ENCODE results near the gene PML.
A peak's percentile ranks its signal among the peaks of the same experiment; 100 is the strongest.

Gene PML, protein sequence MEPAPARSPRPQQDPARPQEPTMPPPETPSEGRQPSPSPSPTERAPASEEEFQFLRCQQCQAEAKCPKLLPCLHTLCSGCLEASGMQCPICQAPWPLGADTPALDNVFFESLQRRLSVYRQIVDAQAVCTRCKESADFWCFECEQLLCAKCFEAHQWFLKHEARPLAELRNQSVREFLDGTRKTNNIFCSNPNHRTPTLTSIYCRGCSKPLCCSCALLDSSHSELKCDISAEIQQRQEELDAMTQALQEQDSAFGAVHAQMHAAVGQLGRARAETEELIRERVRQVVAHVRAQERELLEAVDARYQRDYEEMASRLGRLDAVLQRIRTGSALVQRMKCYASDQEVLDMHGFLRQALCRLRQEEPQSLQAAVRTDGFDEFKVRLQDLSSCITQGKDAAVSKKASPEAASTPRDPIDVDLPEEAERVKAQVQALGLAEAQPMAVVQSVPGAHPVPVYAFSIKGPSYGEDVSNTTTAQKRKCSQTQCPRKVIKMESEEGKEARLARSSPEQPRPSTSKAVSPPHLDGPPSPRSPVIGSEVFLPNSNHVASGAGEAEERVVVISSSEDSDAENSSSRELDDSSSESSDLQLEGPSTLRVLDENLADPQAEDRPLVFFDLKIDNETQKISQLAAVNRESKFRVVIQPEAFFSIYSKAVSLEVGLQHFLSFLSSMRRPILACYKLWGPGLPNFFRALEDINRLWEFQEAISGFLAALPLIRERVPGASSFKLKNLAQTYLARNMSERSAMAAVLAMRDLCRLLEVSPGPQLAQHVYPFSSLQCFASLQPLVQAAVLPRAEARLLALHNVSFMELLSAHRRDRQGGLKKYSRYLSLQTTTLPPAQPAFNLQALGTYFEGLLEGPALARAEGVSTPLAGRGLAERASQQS

GRCh38 chr15:73994413-73994883 is at the start of gene PML:
TSS of gene PML (plus strand) at chr15:73994716. CDS start at chr15:73994813, 97 bp downstream.
- DNase-seq (ENCODE audit: low read depth): peak; percentile 90

DNA sequence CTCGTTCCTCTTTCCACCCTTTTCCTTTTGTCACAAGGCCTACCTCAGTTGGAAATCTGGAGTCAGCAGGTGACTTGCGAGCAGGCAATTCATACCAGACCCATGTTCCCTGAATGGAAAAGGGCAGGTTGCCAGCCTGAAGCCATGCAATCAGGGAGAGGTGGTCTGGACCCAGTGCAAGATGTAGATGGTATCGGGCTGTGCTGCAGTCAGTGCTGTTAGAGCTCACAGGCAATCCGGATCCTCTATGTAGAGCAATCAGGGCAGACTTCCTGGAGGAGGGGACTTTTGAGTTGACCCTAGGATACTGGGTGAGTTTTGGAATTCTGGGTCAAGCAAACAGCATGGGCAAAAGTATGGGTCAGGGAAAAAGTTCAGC is 49.4 kb upstream of the PML start:
- DNase-seq (ENCODE audit: low read depth): no peak

- DNase-seq (ENCODE audit: low read depth): no peak
These were observed 48.3 kb upstream of the PML start for GRCh38 chr15:73946046-73946721.

- no peak for DNase-seq (ENCODE audit: low read depth)
These were observed 47.6 kb upstream of the PML start for GRCh38 chr15:73946795-73947370.

DNA sequence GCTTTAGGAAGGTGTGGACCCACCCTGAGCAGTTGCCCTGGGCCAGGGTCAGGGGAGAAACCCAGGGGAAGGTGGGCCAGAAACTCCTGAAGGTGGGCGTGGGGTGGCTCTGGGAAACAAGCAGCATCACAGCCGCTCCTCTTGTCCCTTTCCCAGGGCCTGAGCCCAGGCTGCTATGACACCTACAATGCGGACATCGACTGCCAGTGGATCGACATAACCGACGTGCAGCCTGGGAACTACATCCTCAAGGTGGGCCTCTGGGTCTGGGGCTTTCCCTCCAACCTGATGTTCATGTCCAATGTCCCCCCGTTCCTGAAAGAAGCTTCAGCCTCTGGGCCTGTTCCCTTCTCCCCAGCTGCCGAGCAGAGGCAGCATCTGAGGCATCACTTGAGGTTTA is 46.9 kb upstream of the PML start:
- DNase-seq (ENCODE audit: low read depth): no peak

GRCh38 chr15:73948396-73948795 is 46.1 kb upstream of the PML start:
- no peak for DNase-seq (ENCODE audit: low read depth)

- no peak for DNase-seq (ENCODE audit: low read depth)
These were observed 45.5 kb upstream of the PML start for GRCh38 chr15:73948982-73949381.

GRCh38 chr15:73949496-73949895 is 45.0 kb upstream of the PML start:
- DNase-seq (ENCODE audit: low read depth): no peak

- DNase-seq (ENCODE audit: low read depth): no peak
These were observed 44.1 kb upstream of the PML start for GRCh38 chr15:73950479-73950830.

- DNase-seq (ENCODE audit: low read depth): peak; percentile 44
These were observed 43.5 kb upstream of the PML start for GRCh38 chr15:73950831-73951561.

- no peak for DNase-seq (ENCODE audit: low read depth)
These were observed 42.9 kb upstream of the PML start for GRCh38 chr15:73951601-73952000.

GRCh38 chr15:73952171-73952912 is 42.2 kb upstream of the PML start:
- no peak for DNase-seq (ENCODE audit: low read depth)

DNA sequence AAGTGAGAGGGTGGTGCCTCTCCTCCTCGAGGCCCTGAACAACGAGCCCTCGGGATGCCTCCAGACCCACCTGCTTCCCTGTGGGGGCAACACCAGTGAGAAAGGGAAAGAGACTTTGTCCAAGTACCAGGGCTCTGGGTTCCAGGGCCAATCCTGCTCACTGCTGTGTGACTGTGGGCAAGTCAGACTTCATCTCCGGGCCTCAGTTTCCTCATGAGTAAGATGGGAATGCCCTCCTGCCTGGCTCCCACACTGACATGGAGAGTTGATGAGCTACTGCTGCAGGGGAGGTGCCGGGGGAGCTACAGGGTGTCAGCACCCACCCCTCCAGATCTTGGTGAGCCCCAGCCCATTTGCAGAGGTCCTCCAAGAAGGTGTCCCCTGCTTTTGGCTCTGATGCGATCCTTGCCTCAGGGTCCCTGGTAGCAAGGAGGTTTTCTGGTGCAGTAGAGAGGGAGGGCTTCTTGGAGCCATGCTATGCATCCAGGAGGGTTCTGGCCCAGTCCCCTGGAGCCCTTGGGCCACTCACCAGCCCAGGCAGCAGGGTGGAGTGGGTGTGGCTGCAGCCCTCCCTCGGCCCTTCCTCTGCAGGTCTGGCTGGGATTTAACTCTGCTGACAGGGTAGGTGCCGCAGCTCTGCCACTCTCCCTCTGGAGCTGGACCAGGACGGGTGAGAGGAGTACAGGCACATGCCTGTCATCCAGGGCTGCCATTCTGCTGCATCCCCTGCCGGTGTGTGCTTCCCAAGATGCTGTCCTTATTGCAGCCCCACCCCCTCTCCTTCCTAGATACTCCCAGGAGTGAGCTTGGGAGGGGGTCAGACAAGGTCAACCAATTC is 41.4 kb upstream of the PML start:
- DNase-seq (ENCODE audit: low read depth): no peak

GRCh38 chr15:73954188-73955145 is 40.0 kb upstream of the PML start:
- no peak for DNase-seq (ENCODE audit: low read depth)

GRCh38 chr15:73955326-73955725 is 39.2 kb upstream of the PML start:
- no peak for DNase-seq (ENCODE audit: low read depth)

GRCh38 chr15:73955861-73956742 is 38.4 kb upstream of the PML start:
- no peak for DNase-seq (ENCODE audit: low read depth)

GRCh38 chr15:73956743-73957135 is 37.8 kb upstream of the PML start:
- no peak for DNase-seq (ENCODE audit: low read depth)

DNA sequence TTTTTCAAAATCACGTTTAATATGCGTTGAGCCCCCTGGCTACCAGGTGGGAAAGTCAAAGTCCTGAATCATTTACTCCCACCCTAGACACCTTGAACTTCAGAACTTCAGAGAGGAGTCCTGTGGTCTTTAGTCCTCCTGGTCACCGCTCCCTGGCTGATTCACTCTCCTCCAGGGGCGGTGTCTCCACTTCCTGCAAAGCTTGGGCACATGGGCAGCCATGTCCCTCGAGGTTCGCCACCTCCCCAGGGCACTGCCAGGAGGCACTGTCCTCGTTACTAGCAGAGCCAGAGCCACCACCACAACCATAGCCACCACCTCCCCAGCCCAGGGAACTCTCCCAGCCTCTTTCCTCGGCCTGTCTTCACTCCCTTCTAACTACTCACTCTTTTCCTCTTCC is 37.2 kb upstream of the PML start:
- DNase-seq (ENCODE audit: low read depth): no peak
